Mesenchymal stem cell (in vitro differentiated cells and primary cell): ENCODE data around the gene TNRC6C.

Source experiments
- DNase-seq: peaks from one replicate; pipeline ENCODE4 v3.0.0-alpha.2; 2013
- H2AFZ ChIP-seq: one replicate; pipeline ENCODE4 v1.6.1; 2013; ENCODE audit warnings: low read depth, mild to moderate bottlenecking, control low read depth, inconsistent platforms, low read length, moderate library complexity
- H2AK5ac ChIP-seq: 2 replicates; pipeline ENCODE4 v1.6.1; 2013; ENCODE audit warnings: low read length, moderate library complexity, mild to moderate bottlenecking, inconsistent platforms; ENCODE audit not compliant: severe bottlenecking
- H2BK120ac ChIP-seq: one replicate; pipeline ENCODE4 v1.6.1; 2013; ENCODE audit warnings: low read depth, mild to moderate bottlenecking, inconsistent platforms, low read length, moderate library complexity
- H2BK12ac ChIP-seq, 2 experiments: one replicate each; pipeline ENCODE4 v1.6.1; 2013; ENCODE audit warnings: inconsistent platforms in 2 of 2, low read length in 2 of 2, mild to moderate bottlenecking in 2 of 2, moderate library complexity in 2 of 2, control low read depth in 1 of 2
- H2BK15ac ChIP-seq: one replicate; pipeline ENCODE4 v1.6.1; 2013; ENCODE audit warnings: mild to moderate bottlenecking, low read depth, inconsistent platforms; ENCODE audit not compliant: poor library complexity, severe bottlenecking
- H2BK5ac ChIP-seq: 2 replicates; pipeline ENCODE4 v1.6.1; 2013; ENCODE audit warnings: low read depth, mild to moderate bottlenecking, low read length, control low read depth, inconsistent platforms; ENCODE audit not compliant: poor library complexity, severe bottlenecking
- H3K14ac ChIP-seq, 2 experiments: one replicate each; pipeline ENCODE4 v1.6.1; 2013; ENCODE audit warnings: inconsistent platforms in 2 of 2, low read length in 2 of 2, control low read depth in 1 of 2, mild to moderate bottlenecking in 1 of 2, moderate library complexity in 1 of 2
- H3K18ac ChIP-seq, 2 experiments: one replicate each; pipeline ENCODE4 v1.6.1; 2013; ENCODE audit warnings: inconsistent platforms in 2 of 2, low read length in 2 of 2, control low read depth in 1 of 2, low read depth in 1 of 2, mild to moderate bottlenecking in 1 of 2
- H3K23ac ChIP-seq, 2 experiments: one replicate each; pipeline ENCODE4 v1.6.1; 2013; ENCODE audit warnings: inconsistent platforms in 2 of 2, low read length in 2 of 2, mild to moderate bottlenecking in 2 of 2, moderate library complexity in 2 of 2, control low read depth in 1 of 2
- H3K27ac ChIP-seq: 2 replicates; pipeline ENCODE4 v1.5.1; 2013; ENCODE audit warnings: mild to moderate bottlenecking, moderate library complexity, low read length, control low read depth, inconsistent platforms; ENCODE audit not compliant: poor library complexity, severe bottlenecking
- H3K27me3 ChIP-seq, 2 experiments: 2 replicates each; pipeline versions ENCODE4 v1.6.1 to v1.7.0; 2013; ENCODE audit warnings: low read length in 2 of 2, mild to moderate bottlenecking in 2 of 2, moderate library complexity in 2 of 2, control low read depth in 1 of 2, inconsistent platforms in 1 of 2; ENCODE audit not compliant: control insufficient read depth in 1 of 2, insufficient read depth in 1 of 2
- H3K36me3 ChIP-seq, 2 experiments: 2 replicates each; pipeline versions ENCODE4 v1.6.1 to v1.7.0; 2013; ENCODE audit warnings: low read length in 2 of 2, control low read depth in 1 of 2, inconsistent platforms in 1 of 2, low read depth in 1 of 2, mild to moderate bottlenecking in 1 of 2; ENCODE audit not compliant: insufficient read depth in 2 of 2, control insufficient read depth in 1 of 2
- H3K4ac ChIP-seq, 2 experiments: one replicate each; pipeline ENCODE4 v1.6.1; 2013; ENCODE audit warnings: inconsistent platforms in 2 of 2, low read length in 2 of 2, mild to moderate bottlenecking in 2 of 2, moderate library complexity in 2 of 2, control low read depth in 1 of 2, low read depth in 1 of 2
- H3K4me1 ChIP-seq: 2 replicates; pipeline ENCODE4 v1.6.1; 2013; ENCODE audit warnings: low read depth, low read length, control low read depth; ENCODE audit not compliant: control insufficient read depth, insufficient read depth
- H3K4me2 ChIP-seq: 2 replicates; pipeline ENCODE4 v1.6.1; 2013; ENCODE audit warnings: low read length, mild to moderate bottlenecking, inconsistent platforms; ENCODE audit not compliant: poor library complexity, severe bottlenecking
- H3K4me3 ChIP-seq, 2 experiments: 2 replicates each; pipeline versions ENCODE4 v1.5.1 to v1.7.0; 2013; ENCODE audit warnings: low read length in 2 of 2, mild to moderate bottlenecking in 2 of 2, control low read depth in 1 of 2, low read depth in 1 of 2; ENCODE audit not compliant: insufficient read depth in 1 of 2
- H3K79me1 ChIP-seq: replicated peaks from 2 replicates; pipeline ENCODE4 v1.6.1; 2013; ENCODE audit warnings: mild to moderate bottlenecking, control low read depth, low read length, inconsistent platforms; ENCODE audit not compliant: poor library complexity, severe bottlenecking
- H3K9ac ChIP-seq: 2 replicates; pipeline ENCODE4 v1.7.0; 2013; ENCODE audit warnings: mild to moderate bottlenecking, low read length, moderate library complexity
- H3K9me3 ChIP-seq: 2 replicates; pipeline ENCODE4 v1.7.0; 2013; ENCODE audit warnings: mild to moderate bottlenecking, low read length; ENCODE audit not compliant: control insufficient read depth
- H4K8ac ChIP-seq: one replicate; pipeline ENCODE4 v1.6.1; 2013; ENCODE audit warnings: inconsistent platforms, mild to moderate bottlenecking, low read length, moderate library complexity
- H4K91ac ChIP-seq: one replicate; pipeline ENCODE4 v1.6.1; 2013; ENCODE audit warnings: mild to moderate bottlenecking, low read length, inconsistent platforms
- WGBS: methylation state at CpG from one replicate; pipeline ENCODE4 v1.1.7; 2013; ENCODE audit warnings: mixed read lengths; 5-methylcytosine and 5-hydroxymethylcytosine counted together

Gene TNRC6C

DNA sequence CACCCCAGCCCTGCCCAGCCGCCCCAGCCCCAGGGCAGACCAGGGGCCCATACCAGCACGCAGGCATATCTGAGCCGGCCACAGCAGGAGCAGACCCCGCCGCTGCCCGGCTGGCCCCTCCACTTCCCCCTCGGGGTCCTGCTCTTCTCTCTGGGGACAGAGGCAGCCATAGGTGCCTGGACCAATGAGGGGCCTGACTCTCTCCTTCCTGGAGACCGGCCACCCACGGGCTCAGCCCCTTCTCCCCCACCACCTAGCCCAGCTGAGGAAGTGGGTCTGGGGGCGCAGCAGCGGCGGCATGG lies 166.3 kb downstream of the TNRC6C start:
- 93% methylated on average over 12 of the region's 12 CpGs for WGBS
- H3K4me2 ChIP-seq: no peak overlapping the region
- peaks cover 0 to 62% of the 10 kb centered on the region in 2 experiments for H3K36me3 ChIP-seq

DNA sequence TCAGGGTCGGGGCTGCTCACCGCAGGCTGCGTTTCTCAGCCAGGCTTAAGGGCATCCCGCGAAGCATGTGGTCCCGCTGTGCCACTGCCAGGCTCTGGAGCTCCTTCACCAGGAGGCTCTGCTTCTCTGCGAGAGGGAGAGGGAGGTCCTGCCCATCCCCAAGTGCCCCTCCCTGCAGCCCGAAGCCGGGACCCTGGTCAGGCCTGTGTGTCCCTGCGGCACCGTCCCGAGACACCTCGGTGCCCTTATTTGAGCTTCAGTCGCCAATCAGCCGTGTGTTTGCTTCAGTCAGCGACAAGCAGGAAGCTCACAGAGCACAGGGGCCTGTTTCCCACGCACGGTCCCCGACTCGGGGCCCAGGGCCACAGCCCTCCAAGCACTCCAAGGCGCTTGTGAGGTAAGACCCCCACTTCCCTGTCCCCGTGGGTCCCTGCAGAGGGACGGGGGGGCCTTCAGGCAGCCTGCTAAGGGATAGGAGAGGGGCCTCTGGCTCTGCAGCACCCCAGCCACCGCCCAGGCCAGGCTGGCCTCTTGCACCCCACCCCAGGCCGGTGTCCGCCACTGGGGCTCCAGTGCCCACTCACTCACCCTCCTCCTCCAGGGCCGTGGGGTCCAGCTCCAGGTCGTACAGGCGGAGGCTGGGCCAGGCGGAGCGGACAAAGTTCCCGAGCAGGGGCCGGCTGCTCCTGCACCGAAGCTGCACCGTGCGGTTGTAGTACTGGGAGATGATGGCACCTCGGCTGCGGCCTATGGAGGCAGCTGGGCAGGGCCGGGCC lies 166.8 kb downstream of the TNRC6C start:
- peaks cover 39% of the 10 kb centered on the region for H3K4me1 ChIP-seq
- no peak overlapping the region for H2BK120ac ChIP-seq
- no peak overlapping the region for H3K18ac ChIP-seq
- H3K9ac ChIP-seq: no peak overlapping the region
- no peak overlapping the region for H4K91ac ChIP-seq
- H3K9me3 ChIP-seq: no peaks in the 10 kb centered on the region
- H2AFZ ChIP-seq: no peak overlapping the region
- peaks cover 0 to 38% of the 10 kb centered on the region in 2 experiments for H3K27me3 ChIP-seq
- H3K4me2 ChIP-seq: no peak overlapping the region
- no peak overlapping the region for H4K8ac ChIP-seq
- no peak overlapping the region for H3K23ac ChIP-seq
- peaks cover 29% of the 10 kb centered on the region for H3K79me1 ChIP-seq
- no peak for DNase-seq
- no peak overlapping the region for H3K27ac ChIP-seq
- H2AK5ac ChIP-seq: no peak overlapping the region
- no peak overlapping the region for H3K14ac ChIP-seq
- H2BK12ac ChIP-seq: no peak overlapping the region
- no peak overlapping the region for H2BK15ac ChIP-seq
- H2BK5ac ChIP-seq: no peak overlapping the region
- no peak overlapping the region for H3K4ac ChIP-seq
- peaks cover 0 to 61% of the 10 kb centered on the region in 2 experiments for H3K36me3 ChIP-seq
- no peak overlapping the region for H3K4me3 ChIP-seq
- 92% methylated on average over 36 of the region's 39 CpGs for WGBS

More for the DNA sequence above, 166.3 kb downstream of the TNRC6C start:
- Histone ChIP-seq H2BK120ac (no peak overlapping the region), H3K18ac (no peak overlapping the region), H4K8ac (no peak overlapping the region), H3K4me3 (no peak overlapping the region), H2BK5ac (no peak overlapping the region), H3K27ac (no peak overlapping the region), H3K4me1 (peaks cover 36% of the 10 kb centered on the region), H3K27me3 (peaks cover 0 to 32% of the 10 kb centered on the region in 2 experiments), H3K9me3 (no peaks in the 10 kb centered on the region), H2AFZ (no peak overlapping the region), H2BK12ac (no peak overlapping the region), H3K14ac (no peak overlapping the region), H3K79me1 (peaks cover 29% of the 10 kb centered on the region), H3K9ac (no peak overlapping the region), H3K4ac (no peak overlapping the region), H2BK15ac (no peak overlapping the region), H3K23ac (no peak overlapping the region), H4K91ac (no peak overlapping the region), H2AK5ac (no peak overlapping the region)
- DNase-seq: no peak

GRCh38 chr17:78125976-78126894 lies 167.7 kb downstream of the TNRC6C start:
- Histone ChIP-seq H2BK12ac (no peak overlapping the region), H3K4me2 (no peak overlapping the region), H3K9me3 (no peaks in the 10 kb centered on the region), H2BK5ac (no peak overlapping the region), H3K9ac (no peak overlapping the region), H3K27me3 (peaks cover 3 to 47% of the 10 kb centered on the region in 2 experiments), H2BK15ac (peak overlapping the region; percentile 30), H4K8ac (no peak overlapping the region), H3K14ac (no peak overlapping the region), H2BK120ac (peak overlapping the region; percentile 9), H3K23ac (no peak overlapping the region), H3K36me3 (peaks cover 0 to 52% of the 10 kb centered on the region in 2 experiments), H4K91ac (peak overlapping the region; percentile 47), H3K79me1 (peaks cover 28% of the 10 kb centered on the region), H3K4me1 (peaks cover 44% of the 10 kb centered on the region), H3K4me3 (peak overlapping the region in 1 of 2 experiments; percentile 8), H3K4ac (peak overlapping the region in 1 of 2 experiments; percentile 3), H2AFZ (no peak overlapping the region), H3K18ac (peak overlapping the region; percentile 18 to 47), H3K27ac (no peak overlapping the region), H2AK5ac (no peak overlapping the region)
- 89% methylated on average over 25 of the region's 25 CpGs for WGBS
- DNase-seq: no peak

DNA sequence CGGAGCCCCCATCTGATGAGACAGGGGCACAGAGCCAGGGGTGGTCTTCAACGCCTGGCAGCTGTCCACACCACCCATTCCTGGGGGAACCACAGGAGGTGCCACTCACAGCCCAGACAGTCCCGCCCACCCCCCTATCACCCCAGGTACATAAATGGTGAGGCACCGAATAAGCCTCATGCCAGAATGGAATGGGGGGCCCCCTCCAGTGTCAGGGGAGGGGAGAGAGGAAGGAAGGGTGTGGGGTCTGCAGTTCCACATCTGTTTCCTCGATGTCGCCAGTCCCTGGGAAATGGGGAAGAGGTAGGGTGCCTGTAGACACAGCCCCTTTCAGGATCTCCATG lies 168.4 kb downstream of the TNRC6C start:
- peaks cover 47% of the 10 kb centered on the region for H3K4me1 ChIP-seq
- 67% methylated on average over 4 of the region's 6 CpGs for WGBS
- no peak overlapping the region for H3K27ac ChIP-seq
- no peak overlapping the region for H2AFZ ChIP-seq
- H3K36me3 ChIP-seq: peaks cover 0 to 46% of the 10 kb centered on the region in 2 experiments
- peak overlapping the region; percentile 44 to 78 for H3K18ac ChIP-seq
- no peak for DNase-seq
- H3K79me1 ChIP-seq: peaks cover 22% of the 10 kb centered on the region
- H3K4ac ChIP-seq: peak overlapping the region; percentile 3 to 77
- peak overlapping the region; percentile 56 for H4K91ac ChIP-seq
- peaks cover 3 to 51% of the 10 kb centered on the region in 2 experiments for H3K27me3 ChIP-seq
- H2BK12ac ChIP-seq: no peak overlapping the region
- no peak overlapping the region for H2BK120ac ChIP-seq
- no peaks in the 10 kb centered on the region for H3K9me3 ChIP-seq
- no peak overlapping the region for H2BK5ac ChIP-seq
- peak overlapping the region; percentile 17 for H2AK5ac ChIP-seq
- peak overlapping the region; percentile 72 for H3K4me2 ChIP-seq
- H3K4me3 ChIP-seq: no peak overlapping the region
- no peak overlapping the region for H3K23ac ChIP-seq
- peak overlapping the region; percentile 69 for H4K8ac ChIP-seq
- no peak overlapping the region for H3K9ac ChIP-seq
- peak overlapping the region; percentile 44 for H2BK15ac ChIP-seq
- H3K14ac ChIP-seq: no peak overlapping the region
